Fibroblast of mammary gland (primary cell): ENCODE data around the gene SMNDC1.

ENCODE experiments used
- DNase-seq: peaks from one replicate; pipeline ENCODE4 v3.0.0-alpha.2; 2010; ENCODE audit warnings: low read depth
- H3K4me3 ChIP-seq: 2 replicates; pipeline ENCODE4 v1.5.1; 2011; ENCODE audit warnings: low read depth, mild to moderate bottlenecking, low read length, moderate library complexity; ENCODE audit not compliant: control insufficient read depth
- TF ChIP-seq, protein P1 (sequence below): conservative IDR thresholded peaks from 2 replicates; pipeline ENCODE4 v1.5.1; 2011; ENCODE audit warnings: low read depth, low read length, inconsistent platforms; ENCODE audit not compliant: control insufficient read depth, insufficient read depth

Gene SMNDC1

DNA sequence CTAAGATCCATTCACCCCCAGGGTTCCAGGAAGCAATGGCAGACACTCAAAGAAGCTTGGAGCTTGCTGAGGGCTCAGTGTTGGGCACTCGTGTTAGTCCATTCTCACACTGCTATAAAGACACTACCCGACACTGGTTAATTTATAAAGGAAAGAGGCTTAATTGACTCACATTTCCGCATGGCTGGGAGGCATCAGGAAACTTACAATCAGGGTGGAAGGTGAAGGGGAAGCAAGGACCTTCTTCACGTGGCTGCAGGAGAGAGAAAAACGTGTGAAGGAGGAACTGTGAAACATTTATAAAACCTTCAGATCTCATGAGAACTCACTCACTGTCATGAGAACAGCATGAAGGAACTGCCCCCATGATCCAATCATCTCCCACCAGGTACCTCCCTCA, 44.7 kb upstream of the SMNDC1 start:
- TF ChIP-seq, protein P1, sequence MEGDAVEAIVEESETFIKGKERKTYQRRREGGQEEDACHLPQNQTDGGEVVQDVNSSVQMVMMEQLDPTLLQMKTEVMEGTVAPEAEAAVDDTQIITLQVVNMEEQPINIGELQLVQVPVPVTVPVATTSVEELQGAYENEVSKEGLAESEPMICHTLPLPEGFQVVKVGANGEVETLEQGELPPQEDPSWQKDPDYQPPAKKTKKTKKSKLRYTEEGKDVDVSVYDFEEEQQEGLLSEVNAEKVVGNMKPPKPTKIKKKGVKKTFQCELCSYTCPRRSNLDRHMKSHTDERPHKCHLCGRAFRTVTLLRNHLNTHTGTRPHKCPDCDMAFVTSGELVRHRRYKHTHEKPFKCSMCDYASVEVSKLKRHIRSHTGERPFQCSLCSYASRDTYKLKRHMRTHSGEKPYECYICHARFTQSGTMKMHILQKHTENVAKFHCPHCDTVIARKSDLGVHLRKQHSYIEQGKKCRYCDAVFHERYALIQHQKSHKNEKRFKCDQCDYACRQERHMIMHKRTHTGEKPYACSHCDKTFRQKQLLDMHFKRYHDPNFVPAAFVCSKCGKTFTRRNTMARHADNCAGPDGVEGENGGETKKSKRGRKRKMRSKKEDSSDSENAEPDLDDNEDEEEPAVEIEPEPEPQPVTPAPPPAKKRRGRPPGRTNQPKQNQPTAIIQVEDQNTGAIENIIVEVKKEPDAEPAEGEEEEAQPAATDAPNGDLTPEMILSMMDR: no peak
- no peak overlapping the region for H3K4me3 ChIP-seq
- no peak for DNase-seq

DNA sequence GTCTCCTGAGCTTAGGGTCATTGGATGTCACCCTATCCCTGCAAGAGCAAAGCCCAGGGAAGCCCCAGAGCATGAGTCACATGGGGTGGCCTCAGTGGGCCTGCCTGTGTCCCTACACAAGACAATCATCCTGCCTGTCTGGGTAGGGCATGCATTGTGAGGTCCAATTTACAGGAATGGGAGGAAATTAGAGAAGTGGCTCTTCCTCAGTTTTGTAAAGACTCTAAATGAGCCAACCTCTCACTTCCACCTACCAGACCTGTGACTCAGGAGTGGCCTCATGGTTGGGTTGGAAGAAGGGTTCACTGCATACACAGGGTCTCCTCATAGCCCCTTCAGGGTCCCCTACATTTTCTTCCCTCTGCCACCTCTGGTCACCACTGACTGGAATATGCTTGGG, 43.6 kb upstream of the SMNDC1 start:
- no peak for DNase-seq

DNA sequence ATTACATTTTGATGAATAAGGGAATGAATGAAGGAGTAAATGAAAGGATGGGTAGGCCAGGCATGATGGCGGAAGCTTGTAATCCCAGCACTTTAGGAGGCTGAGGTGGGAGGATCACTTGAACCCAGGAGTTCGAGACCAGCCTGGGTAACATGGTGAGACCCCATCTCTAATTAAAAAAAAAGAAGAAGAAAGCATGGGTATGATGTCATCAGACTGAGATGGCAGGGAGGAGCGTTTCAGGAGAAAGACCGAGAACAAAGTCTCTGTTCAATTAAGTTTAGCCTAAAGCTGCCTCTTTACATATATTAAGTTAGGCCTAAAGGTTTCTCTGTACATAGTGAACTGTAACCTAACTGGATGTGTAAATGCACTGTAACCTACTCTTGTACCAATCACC, 42.2 kb upstream of the SMNDC1 start:
- no peak for DNase-seq
- TF ChIP-seq, protein P1: no peak
- H3K4me3 ChIP-seq: no peak overlapping the region

More for the DNA sequence above, 43.6 kb upstream of the SMNDC1 start:
- no peak overlapping the region for H3K4me3 ChIP-seq
- TF ChIP-seq, protein P1: no peak

DNA sequence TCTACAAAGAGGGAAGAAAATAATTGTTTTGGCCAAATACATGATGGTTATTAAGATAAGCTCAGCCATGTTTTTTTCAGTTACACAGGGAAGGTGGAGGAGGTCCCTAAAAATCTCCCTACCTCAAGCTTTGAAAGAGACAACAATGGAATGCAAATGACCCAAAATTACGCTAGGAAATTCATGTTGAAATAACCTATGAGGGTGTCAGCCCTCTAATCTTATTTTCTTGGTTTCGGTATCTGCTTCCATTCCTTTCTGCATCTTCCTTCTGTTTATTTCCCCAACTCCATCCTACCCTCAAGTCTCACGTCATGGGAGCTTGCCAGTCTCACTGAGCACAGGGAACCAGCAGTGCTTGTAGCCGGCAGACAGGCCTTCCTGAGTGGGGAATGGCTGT, 40.6 kb upstream of the SMNDC1 start:
- DNase-seq: no peak
- TF ChIP-seq, protein P1: no peak
- H3K4me3 ChIP-seq: no peak overlapping the region

DNA sequence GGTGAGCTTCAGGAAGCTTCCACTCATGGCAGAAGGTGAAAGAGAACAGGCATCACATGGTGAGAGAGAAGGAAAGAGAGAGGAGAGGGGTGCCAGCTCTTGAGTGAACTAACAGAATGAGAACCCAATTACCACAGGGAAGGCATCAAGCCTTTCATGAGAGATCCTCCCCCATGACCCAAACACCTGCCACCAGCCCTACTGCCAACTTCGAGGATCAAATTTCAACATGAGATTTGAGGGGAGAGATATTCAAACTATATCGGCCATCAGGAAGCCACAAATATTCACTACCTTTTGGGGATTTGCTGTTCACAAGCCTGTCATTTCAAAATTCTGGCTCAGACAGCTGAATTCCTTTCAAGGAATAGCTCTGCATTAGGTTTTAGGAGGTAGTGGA, 39.9 kb upstream of the SMNDC1 start:
- DNase-seq: no peak
- H3K4me3 ChIP-seq: no peak overlapping the region
- TF ChIP-seq, protein P1: no peak

DNA sequence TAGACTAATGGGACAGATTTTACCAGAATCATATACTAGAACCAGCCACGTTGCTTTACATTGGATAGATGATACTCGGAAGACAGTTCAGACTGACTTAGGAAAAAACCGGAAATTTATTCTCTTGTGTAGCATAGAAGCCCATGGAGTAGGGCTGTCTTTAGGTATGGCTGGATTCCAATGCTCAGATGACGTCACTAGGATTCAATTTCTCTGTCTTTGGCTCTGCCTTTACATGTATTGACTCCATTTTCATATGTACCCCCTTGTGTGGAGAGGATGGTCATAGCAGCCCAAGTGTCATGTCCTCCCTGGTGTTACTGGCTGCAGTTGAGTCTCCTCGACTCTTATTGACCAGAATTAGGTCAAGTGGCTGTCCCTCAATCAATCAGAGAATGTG, 39.2 kb upstream of the SMNDC1 start:
- TF ChIP-seq, protein P1: no peak
- no peak for DNase-seq
- no peak overlapping the region for H3K4me3 ChIP-seq

DNA sequence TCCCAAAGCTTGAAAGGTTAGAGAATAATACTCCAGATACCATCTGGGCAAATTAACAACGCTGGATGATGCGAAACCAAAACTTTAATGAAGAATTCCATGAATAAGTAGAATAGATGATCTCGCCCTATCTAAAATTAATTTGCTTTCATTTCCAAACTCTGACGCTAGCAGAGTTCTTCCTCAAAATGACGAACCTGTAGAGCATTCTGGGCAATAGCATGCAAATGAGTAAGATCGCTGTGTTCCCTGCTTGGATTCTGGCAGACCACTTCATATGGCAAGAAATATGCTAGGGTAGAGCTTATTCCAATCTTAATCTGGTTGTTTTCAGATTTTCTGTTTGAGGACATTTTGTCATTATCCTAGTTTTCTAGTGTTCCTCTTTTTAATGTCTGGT, 36.1 kb upstream of the SMNDC1 start:
- no peak overlapping the region for H3K4me3 ChIP-seq
- DNase-seq: peak; percentile 82
- TF ChIP-seq, protein P1: no peak
